Measurements from ENCODE around the gene NCCRP1. TPM values are rescaled to one million over a fixed set of nuclear protein-coding genes. Genes with fewer than 3 reads are reported as not detected.

The NCCRP1 gene
- total and polyA plus RNA-seq, 2 donors (not counting 3 experiments of a cell fraction or from before 2014, with no cell fraction given) = 0.06 TPM; not detected in 1

DNA sequence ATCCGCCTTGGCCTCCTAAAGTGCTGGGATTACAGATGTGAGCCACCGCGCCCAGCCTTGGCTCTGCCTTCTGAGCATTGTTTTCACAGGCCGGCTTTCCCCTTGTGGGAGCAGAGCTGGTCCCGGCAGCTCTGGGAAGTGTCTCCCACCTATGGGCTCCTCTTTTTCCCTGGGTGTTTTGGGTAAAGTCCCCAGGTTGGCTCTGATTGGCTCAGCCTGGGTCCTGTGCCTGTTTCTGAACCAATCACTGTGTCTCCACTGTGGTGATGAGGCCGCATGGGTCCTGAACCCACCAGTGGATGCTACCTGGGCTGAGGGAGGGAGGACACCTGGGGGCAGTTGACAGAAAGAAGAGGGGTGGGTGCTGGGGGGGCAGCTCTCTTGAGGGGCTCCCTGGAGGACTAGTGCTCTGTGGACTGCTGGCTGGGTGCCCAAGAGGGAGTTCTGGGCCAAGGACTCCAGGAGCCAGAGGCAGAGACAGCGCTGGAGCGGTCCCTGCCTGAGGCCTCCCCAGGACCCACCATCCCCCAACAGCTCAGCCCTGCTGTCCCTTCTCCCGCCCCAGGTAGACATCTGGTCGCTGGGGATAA lies 19.6 kb upstream of the NCCRP1 start:
- no peaks in the 10 kb centered on the region for H3K9me1 ChIP-seq (replicated peaks; ENCODE audit: control insufficient read depth, extremely low read depth, insufficient read depth, low read length)
- intact Hi-C loops (cut with micrococcal nuclease) = no loop called here
- FAIRE-seq (no peak), DNase-seq (ENCODE audit: low read depth, low spot score) (no peak)
- H3K9ac ChIP-seq (replicated peaks; ENCODE audit: extremely low read depth, insufficient read depth, low read length) = no peak overlapping the region
- peaks cover 3 to 29% of the 10 kb centered on the region in 2 experiments for H3K36me3 ChIP-seq (ENCODE audit: control insufficient read depth in 2 of 2, extremely low read depth in 1 of 2, insufficient read depth in 2 of 2, low read length in 2 of 2)
- no peak overlapping the region for H3K4me2 ChIP-seq (ENCODE audit: insufficient read depth, low read length)
- ChIA-PET CTCF (no interaction called here), POLR2A (no interaction called here)
- H3K9me3 ChIP-seq (replicated peaks; ENCODE audit: control insufficient read depth, insufficient read depth, low read length) = no peaks in the 10 kb centered on the region
- H3K79me2 ChIP-seq (ENCODE audit: control insufficient read depth, insufficient read depth, low read length) = no peaks in the 10 kb centered on the region
- no peaks in the 10 kb centered on the region for H3K27me3 ChIP-seq (ENCODE audit: control insufficient read depth in 2 of 2, insufficient read depth in 2 of 2, low read length in 2 of 2)
- H4K20me1 ChIP-seq (replicated peaks; ENCODE audit: control insufficient read depth, extremely low read depth, insufficient read depth, low read length) = no peaks in the 10 kb centered on the region
- H3K27ac ChIP-seq (ENCODE audit: insufficient read depth, low read depth, low read length) = no peak overlapping the region
- no peak overlapping the region for H2AFZ ChIP-seq (ENCODE audit: low read depth, low read length)
- no peaks in the 10 kb centered on the region for H3K4me1 ChIP-seq (ENCODE audit: control insufficient read depth, extremely low read depth, insufficient read depth, low read length)
- dilution Hi-C loops (cut with MboI; ENCODE audit: extremely low pct_ligation_motif_present, low sequenced_read_pairs) = no loop called here
- H3K4me3 ChIP-seq (replicated peaks in 1 of 3; ENCODE audit: insufficient read depth in 1 of 3, low read depth in 1 of 3, low read length in 3 of 3) = no peak overlapping the region
- no TSS peak for BruUV-seq (replicated peaks)
- TF ChIP-seq POLR2A (IDR thresholded peaks at IDR 0.05; ENCODE audit: low read depth, low read length) (no peak), JUN (IDR thresholded peaks at IDR 0.05; ENCODE audit: borderline replicate concordance, insufficient read depth, insufficient read length, low read depth) (no peak), MYC (IDR thresholded peaks at IDR 0.05; ENCODE audit: low read depth, low read length) (no peak)

DNA sequence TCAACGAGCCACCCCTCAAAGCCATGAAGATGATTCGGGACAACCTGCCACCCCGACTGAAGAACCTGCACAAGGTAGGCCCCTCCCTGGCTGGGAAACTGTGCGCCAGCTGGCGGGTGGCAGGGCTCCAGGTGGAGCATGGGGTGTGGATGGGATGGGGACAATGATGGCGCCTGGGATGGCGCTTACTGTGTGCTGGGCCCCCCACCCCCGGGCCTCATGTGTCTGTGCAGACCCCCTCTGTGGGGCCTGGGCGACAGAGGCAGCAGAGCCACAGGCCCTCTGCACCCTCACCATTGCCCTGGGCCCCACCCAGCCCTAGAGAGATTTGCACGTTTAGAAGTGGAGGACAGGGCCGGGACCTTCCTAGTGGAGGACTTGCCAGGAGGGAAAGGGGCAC lies 19.0 kb upstream of the NCCRP1 start:
- ChIA-PET CTCF (no interaction called here), POLR2A (no interaction called here)
- no peak overlapping the region for H3K4me3 ChIP-seq (replicated peaks in 1 of 3; ENCODE audit: insufficient read depth in 1 of 3, low read depth in 1 of 3, low read length in 3 of 3)
- no TSS peak for BruUV-seq (replicated peaks)
- H3K4me1 ChIP-seq (ENCODE audit: control insufficient read depth, extremely low read depth, insufficient read depth, low read length) = no peaks in the 10 kb centered on the region
- no peak overlapping the region for H2AFZ ChIP-seq (ENCODE audit: low read depth, low read length)
- H3K27ac ChIP-seq (ENCODE audit: insufficient read depth, low read depth, low read length) = no peak overlapping the region
- intact Hi-C loops (cut with micrococcal nuclease) (no loop called here), dilution Hi-C loops (cut with MboI; ENCODE audit: extremely low pct_ligation_motif_present, low sequenced_read_pairs) (no loop called here)
- H4K20me1 ChIP-seq (replicated peaks; ENCODE audit: control insufficient read depth, extremely low read depth, insufficient read depth, low read length) = no peaks in the 10 kb centered on the region
- no peak overlapping the region for H3K9ac ChIP-seq (replicated peaks; ENCODE audit: extremely low read depth, insufficient read depth, low read length)
- TF ChIP-seq, protein P1, sequence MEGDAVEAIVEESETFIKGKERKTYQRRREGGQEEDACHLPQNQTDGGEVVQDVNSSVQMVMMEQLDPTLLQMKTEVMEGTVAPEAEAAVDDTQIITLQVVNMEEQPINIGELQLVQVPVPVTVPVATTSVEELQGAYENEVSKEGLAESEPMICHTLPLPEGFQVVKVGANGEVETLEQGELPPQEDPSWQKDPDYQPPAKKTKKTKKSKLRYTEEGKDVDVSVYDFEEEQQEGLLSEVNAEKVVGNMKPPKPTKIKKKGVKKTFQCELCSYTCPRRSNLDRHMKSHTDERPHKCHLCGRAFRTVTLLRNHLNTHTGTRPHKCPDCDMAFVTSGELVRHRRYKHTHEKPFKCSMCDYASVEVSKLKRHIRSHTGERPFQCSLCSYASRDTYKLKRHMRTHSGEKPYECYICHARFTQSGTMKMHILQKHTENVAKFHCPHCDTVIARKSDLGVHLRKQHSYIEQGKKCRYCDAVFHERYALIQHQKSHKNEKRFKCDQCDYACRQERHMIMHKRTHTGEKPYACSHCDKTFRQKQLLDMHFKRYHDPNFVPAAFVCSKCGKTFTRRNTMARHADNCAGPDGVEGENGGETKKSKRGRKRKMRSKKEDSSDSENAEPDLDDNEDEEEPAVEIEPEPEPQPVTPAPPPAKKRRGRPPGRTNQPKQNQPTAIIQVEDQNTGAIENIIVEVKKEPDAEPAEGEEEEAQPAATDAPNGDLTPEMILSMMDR (IDR thresholded peaks at IDR 0.05; ENCODE audit: extremely low read depth in 1 of 2, insufficient read depth in 1 of 2, low read depth in 1 of 2, low read length in 2 of 2) = no peak
- TF ChIP-seq, protein P2, sequence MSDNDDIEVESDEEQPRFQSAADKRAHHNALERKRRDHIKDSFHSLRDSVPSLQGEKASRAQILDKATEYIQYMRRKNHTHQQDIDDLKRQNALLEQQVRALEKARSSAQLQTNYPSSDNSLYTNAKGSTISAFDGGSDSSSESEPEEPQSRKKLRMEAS (IDR thresholded peaks at IDR 0.05; ENCODE audit: insufficient read depth, insufficient read length) = no peak
- TF ChIP-seq POLR2A (IDR thresholded peaks at IDR 0.05; ENCODE audit: low read depth, low read length) (no peak), JUN (IDR thresholded peaks at IDR 0.05; ENCODE audit: borderline replicate concordance, insufficient read depth, insufficient read length, low read depth) (no peak), EZH2 (IDR thresholded peaks at IDR 0.05; ENCODE audit: borderline replicate concordance, low read depth, low read length, severe bottlenecking) (no peak), GATA2 (IDR thresholded peaks at IDR 0.05; ENCODE audit: insufficient read depth, insufficient read length, low read depth, low read length) (no peak), POLR2AphosphoS5 (IDR thresholded peaks at IDR 0.05; ENCODE audit: insufficient read depth, low read depth, low read length) (no peak), MYC (IDR thresholded peaks at IDR 0.05; ENCODE audit: low read depth, low read length) (no peak), FOS (IDR thresholded peaks at IDR 0.05; ENCODE audit: borderline replicate concordance, insufficient read depth, low read length) (no peak)
- H3K79me2 ChIP-seq (ENCODE audit: control insufficient read depth, insufficient read depth, low read length) = no peaks in the 10 kb centered on the region
- peaks cover 3 to 23% of the 10 kb centered on the region in 2 experiments for H3K36me3 ChIP-seq (ENCODE audit: control insufficient read depth in 2 of 2, extremely low read depth in 1 of 2, insufficient read depth in 2 of 2, low read length in 2 of 2)
- DNase-seq (ENCODE audit: low read depth, low spot score) = no peak
- FAIRE-seq = no peak
- H3K27me3 ChIP-seq (ENCODE audit: control insufficient read depth in 2 of 2, insufficient read depth in 2 of 2, low read length in 2 of 2) = no peaks in the 10 kb centered on the region
- H3K9me1 ChIP-seq (replicated peaks; ENCODE audit: control insufficient read depth, extremely low read depth, insufficient read depth, low read length) = no peaks in the 10 kb centered on the region
- no peak overlapping the region for H3K4me2 ChIP-seq (ENCODE audit: insufficient read depth, low read length)
- no peaks in the 10 kb centered on the region for H3K9me3 ChIP-seq (replicated peaks; ENCODE audit: control insufficient read depth, insufficient read depth, low read length)
